Activated CD4-positive, alpha-beta memory T cell treated with anti-CD3 and anti-CD28 coated beads, Interleukin-2, amount 10 ng/mL, durations not matched to agents 7 days and 5 days (primary cell): ENCODE data around the gene PSMD2. TPM values are rescaled to one million over a fixed set of nuclear protein-coding genes. Genes with fewer than 3 reads are reported as not detected.
A peak's percentile ranks its signal among the peaks of the same experiment; 100 is the strongest.

Experiments
- CTCF ChIA-PET: fragments of 350-600 bp; sonication (Branson Sonifier 250); formaldehyde crosslinking; loops from one replicate; lab custom pipeline; 2021; ENCODE audit warnings: antibody characterized with exemption, inconsistent platforms; lab: Charles Lee
- POLR2A ChIA-PET: fragments of 350-600 bp; sonication (Branson Sonifier 250); formaldehyde crosslinking; loops from one replicate; lab custom pipeline; 2021; ENCODE audit warnings: antibody characterized with exemption; lab: Charles Lee
- DNase-seq: peaks from one replicate; pipeline ENCODE4 v3.0.0-alpha.2; 2020
- H3K27ac Mint-ChIP-seq: one replicate; pipeline ENCODE4 v1.8.0; 2021; ENCODE audit warnings: mild to moderate bottlenecking, mixed read lengths
- H3K27me3 Mint-ChIP-seq: one replicate; pipeline ENCODE4 v1.8.0; 2021; ENCODE audit warnings: mixed read lengths
- H3K36me3 Mint-ChIP-seq: one replicate; pipeline ENCODE4 v1.8.0; 2021; ENCODE audit warnings: low read depth, mixed read lengths
- H3K4me1 Mint-ChIP-seq: one replicate; pipeline ENCODE4 v1.8.0; 2021; ENCODE audit warnings: mixed read lengths
- H3K4me3 Mint-ChIP-seq: one replicate; pipeline ENCODE4 v1.8.0; 2021; ENCODE audit warnings: mild to moderate bottlenecking, mixed read lengths
- H3K9me3 Mint-ChIP-seq: one replicate; pipeline ENCODE4 v1.8.0; 2021; ENCODE audit warnings: mixed read lengths
- total RNA-seq, 2 experiments: library from RNA; stranded (reverse); gene quantifications; one replicate each; pipeline ENCODE4 v1.2.3, GENCODE V29; 2021

PSMD2 gene
- total RNA-seq = 100 to 1,000 TPM; 177 TPM

DNA sequence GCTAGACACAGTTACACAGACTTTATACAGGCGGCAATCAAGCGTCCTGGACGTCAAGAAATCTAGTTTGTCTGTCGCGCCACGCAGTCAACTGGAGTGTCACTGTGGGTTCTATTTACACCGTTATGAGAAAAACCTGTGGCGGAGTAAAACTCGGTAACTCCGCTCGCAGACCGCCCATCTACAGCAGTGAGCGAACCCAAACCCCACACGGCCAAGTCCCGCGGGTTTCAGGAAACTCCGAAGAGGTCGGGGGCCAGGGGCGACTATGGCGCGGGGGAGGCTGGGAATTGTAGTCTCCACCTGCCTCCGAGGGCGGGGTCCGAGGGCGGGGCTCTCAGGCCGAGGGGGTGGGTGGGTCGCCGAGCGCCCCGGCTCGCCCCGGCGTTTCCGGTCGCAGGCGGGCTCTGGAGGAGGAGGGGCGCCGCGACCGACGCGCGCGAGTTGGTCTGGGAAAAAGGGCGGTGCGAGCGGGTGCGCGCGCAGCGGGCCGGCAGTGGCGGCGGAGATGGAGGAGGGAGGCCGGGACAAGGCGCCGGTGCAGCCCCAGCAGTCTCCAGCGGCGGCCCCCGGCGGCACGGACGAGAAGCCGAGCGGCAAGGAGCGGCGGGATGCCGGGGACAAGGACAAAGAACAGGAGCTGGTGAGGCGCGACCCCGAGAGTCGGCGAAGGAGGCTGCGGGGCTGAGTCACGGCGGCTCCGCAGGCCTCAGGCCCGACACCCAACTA, at the start of gene PSMD2:
PSMD2 (plus strand) TSS at position 483 of the 729 bp plus-strand sequence; CDS start at position 509, 26 bp downstream.
- ChIA-PET POLR2A (interaction anchor here (1.1 to 3.1 kb wide), 4 partner anchors 12 to 124 kb away, joined by 6 to 10 read pairs (median 8); partner anchors contain the start of gene AP2M1), CTCF (interaction anchor here (2.0 kb wide), 1 partner anchor 71 kb away, joined by 4 read pairs; no protein-coding TSS in a partner anchor)
- H3K27ac Mint-ChIP-seq = peak within 1 kb of the TSS; percentile 84
- H3K4me1 Mint-ChIP-seq = peaks cover 30% of the 10 kb centered on the region
- DNase-seq = peak; percentile 99
- peaks cover 30% of the 10 kb centered on the region for H3K36me3 Mint-ChIP-seq
- no peaks in the 10 kb centered on the region for H3K9me3 Mint-ChIP-seq
- peak within 1 kb of the TSS; percentile 95 for H3K4me3 Mint-ChIP-seq
- no peaks in the 10 kb centered on the region for H3K27me3 Mint-ChIP-seq

GRCh38 chr3:184249412-184250166, 49.5 kb upstream of the PSMD2 start, which contains the start of gene EEF1AKMT4:
EEF1AKMT4 (plus strand) TSS chr3:184249672; CDS start chr3:184249695, 23 bp downstream.
- Mint-ChIP-seq H3K9me3 (no peaks in the 10 kb centered on the region), H3K4me1 (peaks cover 17% of the 10 kb centered on the region), H3K27me3 (no peaks in the 10 kb centered on the region), H3K36me3 (peaks cover 7% of the 10 kb centered on the region), H3K27ac (peak within 1 kb of the TSS; percentile 89), H3K4me3 (peak within 1 kb of the TSS; percentile 83)
- DNase-seq = peak; percentile 97
- POLR2A ChIA-PET = interaction anchor here (0.8 to 1.9 kb wide), 7 partner anchors 11 to 115 kb away, joined by 3 to 10 read pairs (median 4); partner anchors contain the start of genes CAMK2N2 and EIF2B5
- CTCF ChIA-PET = interaction anchor here (0.6 to 1.4 kb wide), 29 partner anchors 9 to 374 kb away, joined by 3 to 24 read pairs (median 3); partner anchors contain the start of genes ABCF3, EIF2B5 and PARL

DNA sequence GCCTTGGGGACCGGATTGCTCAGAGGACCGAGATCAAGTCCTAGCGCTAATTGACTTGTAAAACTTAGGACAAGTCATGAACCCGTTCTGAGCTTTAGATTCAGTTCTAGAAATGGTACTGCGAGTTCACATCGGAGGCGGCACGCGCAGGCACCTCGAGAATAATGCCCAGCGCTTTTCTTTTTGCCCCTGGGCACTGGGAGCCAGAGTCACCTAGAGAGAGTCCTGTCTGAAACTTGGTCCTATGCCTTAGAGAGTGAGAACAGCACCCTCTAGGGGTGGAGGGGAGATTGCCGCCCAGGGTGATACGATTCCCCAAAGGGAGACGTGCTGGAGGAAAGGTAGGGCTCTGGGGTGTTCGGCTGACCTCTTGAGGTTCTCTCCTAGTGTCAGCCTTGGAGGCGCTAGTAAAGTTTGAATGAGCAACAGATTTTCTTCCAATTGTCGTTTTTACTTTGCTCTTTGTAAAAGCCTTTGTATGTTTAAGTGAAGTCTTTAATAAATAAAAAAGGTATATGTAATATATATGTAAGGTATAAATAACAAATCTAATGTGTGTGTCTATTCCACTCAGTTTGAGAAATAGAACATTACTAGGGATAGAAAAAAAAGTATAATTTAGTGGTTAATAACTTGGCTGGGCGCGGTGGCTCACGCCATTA, 48.7 kb upstream of the PSMD2 start:
- Mint-ChIP-seq H3K27me3 (no peaks in the 10 kb centered on the region), H3K27ac (peak overlapping the region; percentile 89), H3K4me3 (peak overlapping the region; percentile 83), H3K4me1 (peaks cover 15% of the 10 kb centered on the region), H3K36me3 (no peaks in the 10 kb centered on the region), H3K9me3 (no peaks in the 10 kb centered on the region)
- POLR2A ChIA-PET = interaction anchor here (0.8 to 1.9 kb wide), 7 partner anchors 11 to 116 kb away, joined by 3 to 10 read pairs (median 4); partner anchors contain the start of genes CAMK2N2 and EIF2B5
- CTCF ChIA-PET = interaction anchor here (0.6 to 1.4 kb wide), 28 partner anchors 10 to 375 kb away, joined by 3 to 24 read pairs (median 3); partner anchors contain the start of genes ABCF3, EIF2B5 and PARL
- peak; percentile 90 for DNase-seq

GRCh38 chr3:184255291-184256039, 43.6 kb upstream of the PSMD2 start:
- POLR2A ChIA-PET = interaction anchor here (0.6 to 1.0 kb wide), 3 partner anchors 27 to 620 kb away, joined by 3 to 5 read pairs (median 3); partner anchors contain the start of gene KLHL24
- Mint-ChIP-seq H3K4me1 (peaks cover 10% of the 10 kb centered on the region), H3K27me3 (peaks cover 14% of the 10 kb centered on the region), H3K9me3 (no peaks in the 10 kb centered on the region), H3K36me3 (peaks cover 5% of the 10 kb centered on the region), H3K27ac (no peak overlapping the region), H3K4me3 (no peak overlapping the region)
- DNase-seq = no peak
- CTCF ChIA-PET = interaction anchor here (0.6 to 4.5 kb wide), 4 partner anchors 9 to 271 kb away, joined by 3 to 23 read pairs (median 4); no protein-coding TSS in a partner anchor

GRCh38 chr3:184257083-184257915, 41.7 kb upstream of the PSMD2 start:
- POLR2A ChIA-PET = no interaction called here
- DNase-seq = no peak
- CTCF ChIA-PET = interaction anchor here (0.6 to 1.2 kb wide), 3 partner anchors 30 to 362 kb away, joined by 4 to 9 read pairs (median 4); no protein-coding TSS in a partner anchor
- H3K36me3 Mint-ChIP-seq = peaks cover 5% of the 10 kb centered on the region
- no peak overlapping the region for H3K27ac Mint-ChIP-seq
- H3K4me1 Mint-ChIP-seq = peaks cover 20% of the 10 kb centered on the region
- H3K4me3 Mint-ChIP-seq = no peak overlapping the region
- peaks cover 23% of the 10 kb centered on the region for H3K27me3 Mint-ChIP-seq
- H3K9me3 Mint-ChIP-seq = no peaks in the 10 kb centered on the region

DNA sequence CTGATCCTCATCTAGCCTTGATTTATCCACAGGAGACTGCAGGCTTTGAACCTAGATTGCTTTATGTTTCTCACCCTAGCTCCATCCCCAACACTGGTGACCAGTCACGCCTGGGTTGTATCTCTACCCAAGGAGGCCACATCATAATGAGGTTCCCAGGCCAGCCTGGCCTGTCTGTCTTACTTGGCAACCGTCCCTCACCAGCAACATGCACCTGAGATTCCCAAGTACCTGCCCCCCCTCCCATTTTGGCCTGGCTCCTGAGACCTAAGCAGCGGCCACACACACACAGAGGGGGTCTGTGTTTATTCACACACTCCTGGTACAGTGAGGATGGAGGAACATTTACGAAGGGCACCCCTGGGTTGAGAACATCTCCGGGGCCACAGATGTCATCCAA, 40.1 kb upstream of the PSMD2 start:
- POLR2A ChIA-PET = no interaction called here
- no peak overlapping the region for H3K27ac Mint-ChIP-seq
- H3K9me3 Mint-ChIP-seq = no peaks in the 10 kb centered on the region
- CTCF ChIA-PET = no interaction called here
- peaks cover 25% of the 10 kb centered on the region for H3K4me1 Mint-ChIP-seq
- peaks cover 5% of the 10 kb centered on the region for H3K36me3 Mint-ChIP-seq
- no peak for DNase-seq
- H3K27me3 Mint-ChIP-seq = peaks cover 33% of the 10 kb centered on the region
- no peak overlapping the region for H3K4me3 Mint-ChIP-seq

DNA sequence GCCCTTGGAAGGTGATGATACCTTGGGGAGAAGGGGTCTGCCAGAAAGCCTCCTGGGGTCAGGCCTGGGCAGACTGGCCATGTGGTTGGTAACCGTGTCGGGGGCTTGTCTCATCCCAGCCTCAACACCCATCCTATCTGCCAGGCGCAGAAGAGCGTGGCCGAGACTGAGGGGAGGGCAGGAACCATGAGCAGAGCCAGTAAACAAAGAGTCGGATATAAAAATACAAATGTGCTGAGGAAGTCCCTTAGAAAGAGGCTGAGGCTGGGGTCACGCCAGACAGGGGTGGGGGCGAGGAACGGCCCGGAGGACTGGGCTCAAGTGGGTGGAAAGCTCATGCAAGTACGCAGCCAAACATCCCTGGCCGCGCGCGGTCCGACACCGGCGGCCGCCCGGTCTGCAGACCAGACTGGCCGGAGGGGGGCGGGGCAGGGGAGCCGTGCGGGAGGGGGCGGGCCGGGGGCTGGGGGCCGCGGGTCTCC, 39.6 kb upstream of the PSMD2 start:
- H3K9me3 Mint-ChIP-seq = no peaks in the 10 kb centered on the region
- H3K4me1 Mint-ChIP-seq = peaks cover 25% of the 10 kb centered on the region
- peaks cover 33% of the 10 kb centered on the region for H3K27me3 Mint-ChIP-seq
- POLR2A ChIA-PET = interaction anchor here (1.0 to 2.7 kb wide), 2 partner anchors 9 to 19 kb away, joined by 3 to 10 read pairs; partner anchors contain the start of gene EEF1AKMT4
- peaks cover 5% of the 10 kb centered on the region for H3K36me3 Mint-ChIP-seq
- CTCF ChIA-PET = interaction anchor here (1.5 kb wide), 1 partner anchor 9 kb away, joined by 6 read pairs; the partner anchor contains the start of gene EEF1AKMT4
- H3K4me3 Mint-ChIP-seq = peak overlapping the region; percentile 34
- DNase-seq = no peak
- H3K27ac Mint-ChIP-seq = no peak overlapping the region

DNA sequence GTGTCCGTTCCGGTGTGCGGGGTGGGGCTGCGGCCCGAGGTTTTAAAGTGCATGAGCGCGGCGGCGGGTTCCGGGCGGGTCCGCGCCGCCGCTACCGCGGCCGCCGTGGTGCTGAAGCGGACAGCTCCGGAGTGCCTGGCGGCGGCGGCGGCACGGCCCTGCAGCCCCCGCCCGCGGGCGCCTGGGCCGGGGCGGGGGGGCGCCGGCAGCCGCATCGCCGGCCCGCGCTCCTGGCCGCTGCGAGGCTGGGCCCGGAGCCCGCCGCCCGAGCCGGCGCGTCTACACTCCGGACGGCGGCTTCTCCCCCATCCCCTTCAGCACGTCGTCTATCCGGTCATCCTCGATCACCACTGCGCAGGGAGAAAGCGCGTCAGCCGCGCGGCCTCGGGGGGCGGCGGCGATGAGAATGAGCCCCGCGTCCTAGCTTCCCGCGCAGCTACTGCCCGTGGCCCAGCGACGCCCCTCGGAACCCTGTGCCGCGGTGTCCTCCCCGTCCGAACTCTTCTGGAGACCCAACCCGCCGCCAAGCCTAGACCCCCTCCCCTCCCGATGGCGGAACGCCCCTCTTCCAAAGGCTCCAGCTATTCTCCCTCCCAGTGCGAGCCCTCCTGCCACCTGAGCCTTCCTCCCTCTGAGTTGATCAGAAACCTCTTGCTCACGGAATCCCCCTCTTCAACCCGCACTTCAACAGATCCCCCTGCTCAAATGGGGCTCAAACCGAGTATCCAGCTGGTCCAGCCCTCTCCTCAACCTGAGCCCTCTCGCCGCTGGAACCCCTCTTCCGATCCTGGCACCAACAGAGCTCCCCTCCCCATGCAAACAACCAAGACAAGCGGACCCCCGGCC, 38.9 kb upstream of the PSMD2 start:
- Mint-ChIP-seq H3K4me3 (peak overlapping the region; percentile 62), H3K27ac (no peak overlapping the region), H3K27me3 (peaks cover 39% of the 10 kb centered on the region), H3K36me3 (peaks cover 5% of the 10 kb centered on the region), H3K4me1 (peaks cover 25% of the 10 kb centered on the region), H3K9me3 (no peaks in the 10 kb centered on the region)
- ChIA-PET POLR2A (interaction anchor here (1.0 to 2.7 kb wide), 3 partner anchors 10 to 375 kb away, joined by 3 to 10 read pairs (median 5); partner anchors contain the start of gene EEF1AKMT4), CTCF (interaction anchor here (1.5 kb wide), 1 partner anchor 10 kb away, joined by 6 read pairs; the partner anchor contains the start of gene EEF1AKMT4)
- DNase-seq = peak; percentile 43

- peaks cover 5% of the 10 kb centered on the region for H3K36me3 Mint-ChIP-seq
- CTCF ChIA-PET = interaction anchor here (1.5 kb wide), 1 partner anchor 11 kb away, joined by 6 read pairs; the partner anchor contains the start of gene EEF1AKMT4
- DNase-seq = no peak
- H3K4me1 Mint-ChIP-seq = peaks cover 21% of the 10 kb centered on the region
- POLR2A ChIA-PET = interaction anchor here (1.6 to 2.7 kb wide), 2 partner anchors 11 to 375 kb away, joined by 5 to 10 read pairs; partner anchors contain the start of gene EEF1AKMT4
- H3K27me3 Mint-ChIP-seq = peaks cover 41% of the 10 kb centered on the region
- no peak overlapping the region for H3K27ac Mint-ChIP-seq
- peak overlapping the region; percentile 62 for H3K4me3 Mint-ChIP-seq
- no peaks in the 10 kb centered on the region for H3K9me3 Mint-ChIP-seq
These were observed 38.2 kb upstream of the PSMD2 start for GRCh38 chr3:184260724-184261269.
